Fibroblast of lung (primary cell): ENCODE data around the gene SUGP1. TPM values are rescaled to one million over a fixed set of nuclear protein-coding genes. Genes with fewer than 3 reads are reported as not detected.

Source experiments
- DNase-seq, 2 donors: peaks; one replicate each; pipeline versions ENCODE4 v3.0.0 to v3.0.0-alpha.2; 2010; ENCODE audit warnings: low read depth in 2 of 2
- H2AFZ ChIP-seq: 2 replicates; pipeline ENCODE4 v1.5.1; 2012; ENCODE audit warnings: low read length, control low read depth, inconsistent platforms
- H3K27ac ChIP-seq: 2 replicates; pipeline ENCODE4 v1.5.1; 2011; ENCODE audit warnings: low read length, control low read depth; ENCODE audit not compliant: insufficient read depth
- H3K27me3 ChIP-seq: 2 replicates; pipeline ENCODE4 v1.5.1; 2011; ENCODE audit warnings: mild to moderate bottlenecking, low read length; ENCODE audit not compliant: control insufficient read depth, insufficient read depth
- H3K36me3 ChIP-seq: 2 replicates; pipeline ENCODE4 v1.5.1; 2011; ENCODE audit warnings: low read length; ENCODE audit not compliant: control insufficient read depth, insufficient read depth
- H3K4me1 ChIP-seq: 2 replicates; pipeline ENCODE4 v1.5.1; 2011; ENCODE audit warnings: low read length; ENCODE audit not compliant: control insufficient read depth, insufficient read depth; ENCODE audit errors: extremely low read depth
- H3K4me2 ChIP-seq: 2 replicates; pipeline ENCODE4 v1.5.1; 2011; ENCODE audit warnings: low read length, control low read depth; ENCODE audit not compliant: insufficient read depth; ENCODE audit errors: extremely low read depth
- H3K4me3 ChIP-seq, 4 experiments: fragments of 200-600 bp in 1 of 4; sonication (generic) in 1 of 4; replicated peaks in 1 of 4; 2 replicates each; pipeline ENCODE4 v1.5.1; 2011 to 2016; ENCODE audit warnings: low read length in 4 of 4, low read depth in 3 of 4, mild to moderate bottlenecking in 3 of 4, control low read depth in 2 of 4, inconsistent platforms in 1 of 4, mixed read lengths in 1 of 4; ENCODE audit not compliant: insufficient read depth in 1 of 4; ENCODE audit errors: control extremely low read depth in 1 of 4
- H3K79me2 ChIP-seq: 2 replicates; pipeline ENCODE4 v1.5.1; 2012; ENCODE audit warnings: mild to moderate bottlenecking, low read length, inconsistent platforms; ENCODE audit not compliant: control insufficient read depth, insufficient read depth
- H3K9ac ChIP-seq: 2 replicates; pipeline ENCODE4 v1.5.1; 2011; ENCODE audit warnings: mild to moderate bottlenecking, low read length, control low read depth; ENCODE audit not compliant: insufficient read depth
- H3K9me3 ChIP-seq: 2 replicates; pipeline ENCODE4 v1.5.1; 2012; ENCODE audit warnings: low read depth, low read length; ENCODE audit not compliant: control insufficient read depth, insufficient read depth
- H4K20me1 ChIP-seq: 2 replicates; pipeline ENCODE4 v1.5.1; 2011; ENCODE audit warnings: low read length; ENCODE audit not compliant: control insufficient read depth, insufficient read depth; ENCODE audit errors: extremely low read depth
- CTCF ChIP-seq, 2 donors: IDR thresholded peaks in 1 of 2; conservative IDR thresholded peaks in 1 of 2; 1 replicate in 1 of 2; 2 replicates in 1 of 2; pipeline ENCODE4 v1.5.1; 2011 to 2012; ENCODE audit warnings: low read length in 2 of 2, control low read depth in 1 of 2, inconsistent platforms in 1 of 2, low read depth in 1 of 2, mild to moderate bottlenecking in 1 of 2
- EZH2 ChIP-seq: IDR thresholded peaks from 2 replicates; pipeline ENCODE4 v1.5.1; 2012; ENCODE audit warnings: low read length, control low read depth, mild to moderate bottlenecking; ENCODE audit errors: missing control alignments
- polyA plus RNA-seq, 2 donors: library from polyadenylated mRNA; depleted of rRNA in 1 of 2; stranded (reverse) in 1 of 2; unstranded in 1 of 2; fragments of >200 nt; gene quantifications; 2 replicates each; pipeline ENCODE4 v1.2.1, GENCODE V29; 2011 to 2012; ENCODE audit warnings: missing spikeins in 1 of 2
- total RNA-seq: library from RNA; depleted of rRNA; stranded (reverse); fragments of >200 nt; gene quantifications from 2 replicates; pipeline ENCODE4 v1.2.1, GENCODE V29; 2014

The SUGP1 gene
- total and polyA plus RNA-seq, 2 donors (not counting 1 experiment from before 2014, with no cell fraction given) = 17.3 to 27.7 TPM

DNA sequence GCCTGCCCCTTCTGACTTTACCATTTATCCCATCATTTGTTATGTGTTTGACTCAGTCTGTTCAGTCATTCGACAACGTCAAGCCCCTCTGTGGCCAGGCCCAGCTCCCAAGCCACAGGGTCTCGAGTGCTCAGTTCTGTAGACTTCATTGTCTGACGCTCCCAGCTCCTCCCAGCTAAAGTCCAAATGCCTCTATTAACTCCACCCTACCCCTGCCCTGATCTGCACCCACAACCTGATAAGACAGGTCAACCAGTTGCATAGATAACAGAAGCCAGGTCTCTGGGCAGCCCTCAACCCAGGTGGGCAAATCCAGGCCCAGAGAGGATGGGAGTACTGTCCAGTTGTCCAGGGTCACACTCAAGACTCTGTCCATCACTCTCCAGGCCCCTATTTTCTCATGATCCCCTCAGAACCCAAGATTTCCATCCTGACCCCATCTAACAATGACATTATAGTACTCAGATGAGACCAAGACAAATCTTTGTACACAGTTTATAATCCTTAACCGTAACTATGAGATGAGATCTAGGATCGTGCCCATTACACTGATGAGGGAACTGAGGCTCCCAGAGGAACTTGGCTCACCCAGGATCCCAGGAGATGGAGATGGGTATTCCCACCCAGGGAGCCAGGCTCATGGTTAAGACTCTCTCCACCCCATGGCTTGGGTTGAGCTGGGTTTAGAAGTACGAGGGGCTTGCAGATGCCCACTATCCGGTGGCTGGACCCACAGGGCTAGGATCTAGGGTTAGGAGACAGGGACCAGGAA, 48.3 kb downstream of the SUGP1 start:
- H3K4me2 ChIP-seq = no peak overlapping the region
- H3K79me2 ChIP-seq = no peaks in the 10 kb centered on the region
- no peak overlapping the region for H2AFZ ChIP-seq
- H3K27ac ChIP-seq = no peak overlapping the region
- TF ChIP-seq EZH2 = no peak
- no peaks in the 10 kb centered on the region for H3K4me1 ChIP-seq
- H3K9me3 ChIP-seq = no peaks in the 10 kb centered on the region
- H3K9ac ChIP-seq = no peak overlapping the region
- H3K27me3 ChIP-seq = peaks cover 14% of the 10 kb centered on the region
- H4K20me1 ChIP-seq = no peaks in the 10 kb centered on the region
- H3K4me3 ChIP-seq = no peak overlapping the region
- no peak for DNase-seq
- H3K36me3 ChIP-seq = peaks cover 7% of the 10 kb centered on the region

DNA sequence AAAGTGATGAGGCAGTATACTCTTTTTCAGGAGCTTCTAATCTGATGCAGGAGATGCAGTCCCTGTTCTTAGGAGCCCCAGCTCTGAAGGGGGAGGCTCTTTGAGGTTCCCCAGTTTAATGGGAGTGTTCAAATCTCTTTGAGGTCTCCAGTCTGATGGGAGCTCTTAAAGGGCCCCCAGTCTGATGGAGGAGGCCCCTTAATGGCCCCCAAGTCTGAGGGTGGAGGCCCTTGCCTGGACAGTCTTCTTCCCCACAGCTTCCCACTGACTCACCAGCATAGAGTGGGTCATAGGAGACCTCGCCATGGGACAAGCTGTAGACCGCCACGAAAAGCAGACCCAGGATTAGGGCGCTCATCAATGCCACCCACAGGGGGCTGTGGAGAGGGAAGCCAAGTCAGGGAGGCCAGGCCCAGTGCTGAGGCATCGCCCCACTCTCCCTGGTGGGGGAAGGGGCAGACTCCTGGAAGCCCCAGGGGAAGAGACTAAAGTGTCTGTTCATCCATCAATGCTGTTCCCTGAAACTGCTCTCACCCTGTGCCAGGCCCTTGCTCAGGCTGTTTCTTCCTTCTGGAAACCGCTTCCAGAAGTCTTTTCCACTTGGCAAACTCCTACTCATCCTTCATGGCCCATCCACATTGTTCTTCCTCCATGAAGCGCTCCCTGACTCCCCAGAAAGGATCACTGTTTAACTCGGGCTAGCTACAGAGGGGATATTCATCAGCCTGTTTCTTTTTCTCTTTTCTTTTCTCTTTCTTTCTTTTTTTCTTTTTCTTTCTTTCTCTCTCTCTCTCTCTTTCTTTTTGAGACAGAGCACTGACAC, 49.3 kb downstream of the SUGP1 start:
- TF ChIP-seq EZH2 (no peak), CTCF (conservative IDR thresholded peaks at IDR 0.05 in 1 of 2, IDR thresholded peaks at IDR 0.05 in 1 of 2; ENCODE audit: low read depth in 1 of 2, low read length in 2 of 2) (no peak)
- Histone ChIP-seq H2AFZ (no peak overlapping the region), H3K27me3 (peaks cover 14% of the 10 kb centered on the region), H4K20me1 (no peaks in the 10 kb centered on the region), H3K9me3 (no peaks in the 10 kb centered on the region), H3K4me3 (no peak overlapping the region), H3K4me1 (no peaks in the 10 kb centered on the region), H3K36me3 (peaks cover 2% of the 10 kb centered on the region), H3K9ac (no peak overlapping the region), H3K27ac (no peak overlapping the region), H3K79me2 (no peaks in the 10 kb centered on the region), H3K4me2 (no peak overlapping the region)
- DNase-seq = no peak

DNA sequence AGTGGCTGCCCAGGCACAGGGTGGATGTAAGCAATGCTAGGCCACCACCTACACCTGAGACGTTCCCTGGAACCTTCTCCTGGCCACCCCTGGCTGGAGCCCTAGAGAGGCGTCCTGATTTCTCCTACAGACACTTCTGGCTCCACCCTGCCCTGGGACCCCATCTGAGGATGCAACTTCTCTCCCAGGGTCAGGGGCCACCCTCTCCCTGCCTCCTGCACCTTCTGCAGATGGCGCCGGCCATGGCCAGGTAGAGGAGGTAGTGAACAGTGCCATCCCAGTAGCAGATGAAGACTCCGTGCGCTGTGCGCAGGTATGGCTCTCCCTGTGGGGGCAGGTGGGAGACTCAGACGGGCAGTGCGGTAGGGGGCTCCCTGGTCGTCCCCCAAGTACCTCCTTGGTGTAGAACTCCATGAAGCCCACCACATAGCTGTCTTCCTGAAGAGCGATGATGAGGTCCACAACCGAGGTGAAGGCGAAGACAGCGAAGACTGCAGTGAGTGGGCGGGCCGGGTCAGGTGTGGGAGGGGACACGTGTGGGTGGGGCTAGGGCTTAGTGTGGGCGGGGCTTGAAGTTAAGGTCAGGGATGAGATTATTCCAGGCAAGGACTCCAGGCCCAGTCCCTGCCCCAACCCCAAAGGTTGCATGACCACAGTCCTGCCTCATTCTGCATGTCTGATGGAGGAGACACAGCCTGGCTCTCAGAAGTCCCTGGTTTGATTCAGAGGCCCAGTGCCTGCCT, 50.2 kb downstream of the SUGP1 start:
- TF ChIP-seq CTCF (conservative IDR thresholded peaks at IDR 0.05 in 1 of 2, IDR thresholded peaks at IDR 0.05 in 1 of 2; ENCODE audit: low read depth in 1 of 2, low read length in 2 of 2) (no peak), EZH2 (no peak)
- Histone ChIP-seq H3K27ac (no peak overlapping the region), H3K9me3 (no peaks in the 10 kb centered on the region)

More for the DNA sequence above, 50.2 kb downstream of the SUGP1 start:
- H3K79me2 ChIP-seq = no peaks in the 10 kb centered on the region
- H3K4me2 ChIP-seq = no peak overlapping the region
- H2AFZ ChIP-seq = no peak overlapping the region
- no peak overlapping the region for H3K9ac ChIP-seq
- DNase-seq = no peak
- no peaks in the 10 kb centered on the region for H4K20me1 ChIP-seq
- H3K4me1 ChIP-seq = no peaks in the 10 kb centered on the region
- no peak overlapping the region for H3K4me3 ChIP-seq
- H3K27me3 ChIP-seq = peaks cover 14% of the 10 kb centered on the region
- no peaks in the 10 kb centered on the region for H3K36me3 ChIP-seq
